Endothelial cell of umbilical vein (primary cell): ENCODE data around the gene SMIM14. TPM values are rescaled to one million over a fixed set of nuclear protein-coding genes. Genes with fewer than 3 reads are reported as not detected.

Experiments
- BruUV-seq: library from RNA; stranded (reverse); fragments of 400-500 nt; replicated peaks from 2 replicates; lab custom pipeline; 2021; lab: Mats Ljungman, UMichigan
- CTCF ChIA-PET: fragments of 300-600, 350-600 bp; sonication (Branson Sonifier 250); formaldehyde crosslinking; loops from one replicate; lab custom pipeline; 2021; ENCODE audit warnings: antibody characterized with exemption, inconsistent platforms; lab: Charles Lee
- POLR2A ChIA-PET: fragments of 300-600, 350-600 bp; sonication (Branson Sonifier 250); formaldehyde crosslinking; loops from one replicate; lab custom pipeline; 2021; ENCODE audit warnings: antibody characterized with exemption, inconsistent platforms; lab: Charles Lee
- DNase-seq: peaks from one replicate; pipeline ENCODE4 v3.0.0-alpha.2; 2011; ENCODE audit warnings: low read depth, low spot score
- FAIRE-seq: peaks from 2 replicates; lab custom pipeline; 2011; peaks lifted over from hg19 to GRCh38; lab: Jason Lieb, UNC
- H2AFZ ChIP-seq: 2 replicates; pipeline ENCODE4 v1.6.0; 2012; ENCODE audit warnings: low read depth, low read length, control low read depth, inconsistent platforms
- H3K27ac ChIP-seq: 2 replicates; pipeline ENCODE4 v1.5.1; 2011; ENCODE audit warnings: low read depth, mild to moderate bottlenecking, control low read depth, low read length, moderate library complexity; ENCODE audit not compliant: insufficient read depth
- H3K27me3 ChIP-seq, 2 experiments: 2 replicates each; pipeline versions ENCODE4 v1.6.0 to v1.6.1; 2011; ENCODE audit warnings: low read length in 2 of 2, mixed read lengths in 1 of 2; ENCODE audit not compliant: control insufficient read depth in 2 of 2, insufficient read depth in 2 of 2
- H3K36me3 ChIP-seq, 2 experiments: 2 replicates in 1 of 2; 3 replicates in 1 of 2; pipeline ENCODE4 v1.5.1; 2011; ENCODE audit warnings: low read length in 2 of 2, mild to moderate bottlenecking in 1 of 2, moderate library complexity in 1 of 2; ENCODE audit not compliant: control insufficient read depth in 2 of 2, insufficient read depth in 2 of 2; ENCODE audit errors: extremely low read depth in 1 of 2
- H3K4me1 ChIP-seq: 3 replicates; pipeline ENCODE4 v1.5.1; 2011; ENCODE audit warnings: mild to moderate bottlenecking, low read length; ENCODE audit not compliant: control insufficient read depth, insufficient read depth; ENCODE audit errors: extremely low read depth
- H3K4me2 ChIP-seq: 2 replicates; pipeline ENCODE4 v1.6.1; 2011; ENCODE audit warnings: low read length, control low read depth, mixed read lengths; ENCODE audit not compliant: insufficient read depth
- H3K4me3 ChIP-seq, 3 experiments: fragments of 200-600 bp in 1 of 3; sonication (generic), shearing (Covaris generic) in 1 of 3; replicated peaks in 1 of 3; 2 replicates each; pipeline ENCODE4 v1.5.1; 2011 to 2016; ENCODE audit warnings: control low read depth in 3 of 3, low read length in 3 of 3, mild to moderate bottlenecking in 2 of 3, inconsistent platforms in 1 of 3, low read depth in 1 of 3, moderate library complexity in 1 of 3; ENCODE audit not compliant: insufficient read depth in 1 of 3
- H3K79me2 ChIP-seq: 2 replicates; pipeline ENCODE4 v1.6.0; 2012; ENCODE audit warnings: low read length, inconsistent platforms; ENCODE audit not compliant: control insufficient read depth, insufficient read depth
- H3K9ac ChIP-seq: replicated peaks from 2 replicates; pipeline ENCODE3; 2011; ENCODE audit warnings: low read length, control low read depth; ENCODE audit not compliant: insufficient read depth; ENCODE audit errors: extremely low read depth
- H3K9me1 ChIP-seq: replicated peaks from 3 replicates; pipeline ENCODE4 v1.6.0; 2011; ENCODE audit warnings: mild to moderate bottlenecking, low read length; ENCODE audit not compliant: control insufficient read depth, insufficient read depth; ENCODE audit errors: extremely low read depth
- H3K9me3 ChIP-seq: replicated peaks from 2 replicates; pipeline ENCODE4 v1.5.1; 2012; ENCODE audit warnings: low read length, inconsistent platforms; ENCODE audit not compliant: control insufficient read depth, insufficient read depth
- H4K20me1 ChIP-seq: replicated peaks from 2 replicates; pipeline ENCODE3; 2011; ENCODE audit warnings: mild to moderate bottlenecking, low read length; ENCODE audit not compliant: control insufficient read depth, insufficient read depth; ENCODE audit errors: extremely low read depth
- EZH2 ChIP-seq: IDR thresholded peaks from 2 replicates; pipeline ENCODE4 v1.6.1; 2012; ENCODE audit warnings: borderline replicate concordance, low read depth, mild to moderate bottlenecking, moderate library complexity, low read length, inconsistent platforms; ENCODE audit not compliant: severe bottlenecking
- FOS ChIP-seq: IDR thresholded peaks from 2 replicates; pipeline ENCODE4 v1.6.1; 2011; ENCODE audit warnings: mild to moderate bottlenecking, low read length, moderate library complexity, borderline replicate concordance; ENCODE audit not compliant: insufficient read depth
- GATA2 ChIP-seq: IDR thresholded peaks from 2 replicates; pipeline ENCODE4 v1.7.0; 2011; ENCODE audit warnings: low read depth, mild to moderate bottlenecking, moderate library complexity, mixed read lengths, low read length; ENCODE audit not compliant: insufficient read length, insufficient read depth
- JUN ChIP-seq: IDR thresholded peaks from 2 replicates; pipeline ENCODE4 v1.6.1; 2011; ENCODE audit warnings: borderline replicate concordance, low read depth; ENCODE audit not compliant: insufficient read length, insufficient read depth
- MYC ChIP-seq: IDR thresholded peaks from one replicate; pipeline ENCODE4 v1.6.1; 2011; ENCODE audit warnings: mild to moderate bottlenecking, low read depth, low read length
- POLR2A ChIP-seq: IDR thresholded peaks from 2 replicates; pipeline ENCODE4 v1.6.1; 2012; ENCODE audit warnings: low read depth, mild to moderate bottlenecking, control low read depth, low read length
- POLR2AphosphoS5 ChIP-seq: IDR thresholded peaks from 2 replicates; pipeline ENCODE4 v1.6.1; 2012; ENCODE audit warnings: low read depth, mild to moderate bottlenecking, control low read depth, low read length, moderate library complexity; ENCODE audit not compliant: insufficient read depth
- dilution Hi-C: fragments of 300-500 bp; cut with MboI; formaldehyde crosslinking; loops from one replicate; pipeline ENCODE4 v1.15.0; 2019; ENCODE audit warnings: low sequenced_read_pairs; ENCODE audit not compliant: extremely low pct_ligation_motif_present
- intact Hi-C: fragments of 100-400 bp; cut with micrococcal nuclease; formaldehyde crosslinking; loops from one replicate; pipeline ENCODE4 v1.10.0; 2022
- polyA plus RNA-seq, 4 experiments: library from polyadenylated mRNA; depleted of rRNA in 3 of 4; stranded (reverse) in 3 of 4; unstranded in 1 of 4; fragments of >200 nt; gene quantifications; 2 replicates each; pipeline versions ENCODE4 v1.2.1 to v1.2.3, GENCODE V29; 2011 to 2012; ENCODE audit warnings: missing spikeins in 1 of 4
- total RNA-seq: library from RNA; stranded (reverse); gene quantifications from 2 replicates; pipeline ENCODE4 v1.2.3, GENCODE V29; 2021
- TF ChIP-seq, protein P1 (sequence below), 2 donors: IDR thresholded peaks; 1 replicate in 1 of 2; 2 replicates in 1 of 2; pipeline ENCODE4 v1.5.1; 2011; ENCODE audit warnings: low read length in 2 of 2, mild to moderate bottlenecking in 2 of 2, moderate library complexity in 2 of 2, control low read depth in 1 of 2, inconsistent platforms in 1 of 2, low read depth in 1 of 2; ENCODE audit not compliant: insufficient read depth in 1 of 2; ENCODE audit errors: extremely low read depth in 1 of 2
- TF ChIP-seq, protein P2 (sequence below): IDR thresholded peaks from 2 replicates; pipeline ENCODE4 v1.6.1; 2011; ENCODE audit not compliant: insufficient read depth, insufficient read length

The SMIM14 gene
- total and polyA plus RNA-seq, 2 donors (not counting 3 experiments of a cell fraction or from before 2014, with no cell fraction given), result 12.3 to 15.4 TPM

DNA sequence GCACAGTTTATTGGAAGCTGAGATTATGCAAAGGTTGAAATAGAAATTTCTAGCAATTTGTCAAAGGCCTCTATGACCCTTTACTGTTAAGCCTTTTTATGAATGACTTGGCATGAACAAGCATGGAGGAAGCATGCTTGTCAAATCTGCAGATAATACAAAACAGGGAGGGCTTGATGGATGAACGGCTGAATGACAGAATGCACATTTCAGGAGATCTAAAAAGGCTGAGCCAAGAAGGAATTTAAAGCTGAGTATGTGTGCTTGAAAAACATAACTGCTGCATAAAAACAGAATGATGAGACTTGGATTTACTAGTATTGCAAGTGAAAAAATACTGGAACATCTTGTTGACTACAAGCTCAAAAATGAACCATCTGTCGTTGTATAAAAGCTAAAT, 30.2 kb upstream of the SMIM14 start:
- Histone ChIP-seq H3K27ac (no peak overlapping the region), H4K20me1 (no peaks in the 10 kb centered on the region), H3K9me1 (no peaks in the 10 kb centered on the region), H3K9ac (no peak overlapping the region), H3K79me2 (no peaks in the 10 kb centered on the region), H3K4me3 (no peak overlapping the region), H3K9me3 (no peaks in the 10 kb centered on the region), H3K36me3 (no peaks in the 10 kb centered on the region), H3K4me2 (no peak overlapping the region), H3K4me1 (no peaks in the 10 kb centered on the region), H2AFZ (no peak overlapping the region), H3K27me3 (no peaks in the 10 kb centered on the region)
- CTCF ChIA-PET, result interaction anchor here (0.9 kb wide), 1 partner anchor 196 kb away, joined by 3 read pairs; no protein-coding TSS in a partner anchor
- dilution Hi-C loops (no loop called here), intact Hi-C loops (no loop called here)
- POLR2A ChIA-PET, result no interaction called here
- BruUV-seq, result no TSS peak
- DNase-seq (no peak), FAIRE-seq (no peak)
- TF ChIP-seq MYC (no peak), POLR2A (no peak), JUN (no peak), GATA2 (no peak), POLR2AphosphoS5 (no peak), FOS (no peak), EZH2 (no peak)
- TF ChIP-seq, protein P1, sequence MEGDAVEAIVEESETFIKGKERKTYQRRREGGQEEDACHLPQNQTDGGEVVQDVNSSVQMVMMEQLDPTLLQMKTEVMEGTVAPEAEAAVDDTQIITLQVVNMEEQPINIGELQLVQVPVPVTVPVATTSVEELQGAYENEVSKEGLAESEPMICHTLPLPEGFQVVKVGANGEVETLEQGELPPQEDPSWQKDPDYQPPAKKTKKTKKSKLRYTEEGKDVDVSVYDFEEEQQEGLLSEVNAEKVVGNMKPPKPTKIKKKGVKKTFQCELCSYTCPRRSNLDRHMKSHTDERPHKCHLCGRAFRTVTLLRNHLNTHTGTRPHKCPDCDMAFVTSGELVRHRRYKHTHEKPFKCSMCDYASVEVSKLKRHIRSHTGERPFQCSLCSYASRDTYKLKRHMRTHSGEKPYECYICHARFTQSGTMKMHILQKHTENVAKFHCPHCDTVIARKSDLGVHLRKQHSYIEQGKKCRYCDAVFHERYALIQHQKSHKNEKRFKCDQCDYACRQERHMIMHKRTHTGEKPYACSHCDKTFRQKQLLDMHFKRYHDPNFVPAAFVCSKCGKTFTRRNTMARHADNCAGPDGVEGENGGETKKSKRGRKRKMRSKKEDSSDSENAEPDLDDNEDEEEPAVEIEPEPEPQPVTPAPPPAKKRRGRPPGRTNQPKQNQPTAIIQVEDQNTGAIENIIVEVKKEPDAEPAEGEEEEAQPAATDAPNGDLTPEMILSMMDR (IDR thresholded peaks at IDR 0.05; ENCODE audit: extremely low read depth in 1 of 2, insufficient read depth in 1 of 2, low read depth in 1 of 2, low read length in 2 of 2), result no peak
- TF ChIP-seq, protein P2, sequence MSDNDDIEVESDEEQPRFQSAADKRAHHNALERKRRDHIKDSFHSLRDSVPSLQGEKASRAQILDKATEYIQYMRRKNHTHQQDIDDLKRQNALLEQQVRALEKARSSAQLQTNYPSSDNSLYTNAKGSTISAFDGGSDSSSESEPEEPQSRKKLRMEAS, result no peak
